ENCODE results near the gene UBL3. TPM values are rescaled to one million over a fixed set of nuclear protein-coding genes. Genes with fewer than 3 reads are reported as not detected.

Gene UBL3
- total RNA-seq, 1 experiment from 2014 or later, result 19.0 TPM

DNA sequence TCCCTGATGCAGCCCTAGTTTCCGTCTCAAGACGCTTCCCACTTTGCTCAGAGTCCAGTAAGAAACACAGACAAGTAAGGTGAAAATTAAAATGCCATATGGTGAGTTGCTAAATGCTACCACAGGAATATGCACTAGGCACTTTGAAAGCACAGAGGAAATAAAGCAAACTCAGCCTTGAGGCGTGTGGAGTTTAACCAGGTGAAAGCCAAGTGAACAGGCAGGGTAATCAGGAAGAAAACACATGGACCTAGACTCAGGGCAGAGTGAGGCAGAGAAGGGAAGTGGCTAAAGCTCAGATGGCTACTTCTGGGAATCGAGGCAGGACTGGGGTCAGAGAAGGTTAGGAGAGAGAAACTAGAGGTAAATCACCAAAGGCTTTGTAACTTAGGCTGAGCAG is 5.4 kb upstream of the UBL3 start:
- peaks cover 9% of the 10 kb centered on the region in 2 experiments for H3K4me1 Mint-ChIP-seq
- no peak for DNase-seq
- no peak overlapping the region for H3K56ac ChIP-seq (ENCODE audit: insufficient read length, low read depth, low read length)
- no peak overlapping the region for H3K18ac ChIP-seq (ENCODE audit: insufficient read length, low read depth, low read length)
- no peak overlapping the region for H2BK20ac ChIP-seq (ENCODE audit: low read depth, low read length, poor library complexity, severe bottlenecking)
- H3K23ac ChIP-seq (ENCODE audit: insufficient read length, low read depth, low read length), result no peak overlapping the region
- H3K27me3 ChIP-seq (ENCODE audit: insufficient read depth, low read length), result no peaks in the 10 kb centered on the region
- H3K9me3 ChIP-seq (ENCODE audit: control insufficient read depth, low read depth, low read length), result no peaks in the 10 kb centered on the region
- H4K5ac ChIP-seq (ENCODE audit: insufficient read length, low read depth, low read length), result no peak overlapping the region
- no peak overlapping the region for H4K8ac ChIP-seq (replicated peaks; ENCODE audit: insufficient read length, low read depth, low read length)
- no peak overlapping the region for H2BK120ac ChIP-seq (ENCODE audit: low read depth, low read length, poor library complexity, severe bottlenecking)
- H3K27ac ChIP-seq (ENCODE audit: insufficient read length, low read depth, low read length), result no peak overlapping the region
- no peak overlapping the region for H2BK15ac ChIP-seq (ENCODE audit: low read depth, low read length)
- no peak overlapping the region for H3K4ac ChIP-seq (ENCODE audit: low read depth, low read length)
- peak overlapping the region in 1 of 3 experiments; percentile 4; a peak in 1 of 7 replicates for H3K27ac Mint-ChIP-seq
- TF ChIP-seq, protein P1, sequence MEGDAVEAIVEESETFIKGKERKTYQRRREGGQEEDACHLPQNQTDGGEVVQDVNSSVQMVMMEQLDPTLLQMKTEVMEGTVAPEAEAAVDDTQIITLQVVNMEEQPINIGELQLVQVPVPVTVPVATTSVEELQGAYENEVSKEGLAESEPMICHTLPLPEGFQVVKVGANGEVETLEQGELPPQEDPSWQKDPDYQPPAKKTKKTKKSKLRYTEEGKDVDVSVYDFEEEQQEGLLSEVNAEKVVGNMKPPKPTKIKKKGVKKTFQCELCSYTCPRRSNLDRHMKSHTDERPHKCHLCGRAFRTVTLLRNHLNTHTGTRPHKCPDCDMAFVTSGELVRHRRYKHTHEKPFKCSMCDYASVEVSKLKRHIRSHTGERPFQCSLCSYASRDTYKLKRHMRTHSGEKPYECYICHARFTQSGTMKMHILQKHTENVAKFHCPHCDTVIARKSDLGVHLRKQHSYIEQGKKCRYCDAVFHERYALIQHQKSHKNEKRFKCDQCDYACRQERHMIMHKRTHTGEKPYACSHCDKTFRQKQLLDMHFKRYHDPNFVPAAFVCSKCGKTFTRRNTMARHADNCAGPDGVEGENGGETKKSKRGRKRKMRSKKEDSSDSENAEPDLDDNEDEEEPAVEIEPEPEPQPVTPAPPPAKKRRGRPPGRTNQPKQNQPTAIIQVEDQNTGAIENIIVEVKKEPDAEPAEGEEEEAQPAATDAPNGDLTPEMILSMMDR (conservative IDR thresholded peaks at IDR 0.05), result no peak
- H3K4me2 ChIP-seq (ENCODE audit: insufficient read depth, insufficient read length, low read length), result no peak overlapping the region
- H4K91ac ChIP-seq (ENCODE audit: insufficient read length, low read depth, low read length), result no peak overlapping the region
- H3K36me3 Mint-ChIP-seq (ENCODE audit: insufficient read depth in 1 of 3, low read depth in 3 of 3), result no peaks in the 10 kb centered on the region
- WGBS (ENCODE audit: extremely low coverage, insufficient read length, low lambda C conversion rate), result no CpG with 5 or more reads among the region's 4 CpGs
- H3K27me3 Mint-ChIP-seq (ENCODE audit: low read depth), result no peaks in the 10 kb centered on the region; the same call in 1 of the 2 replicates
- H3K4me3 Mint-ChIP-seq, result no peak overlapping the region
- H2BK12ac ChIP-seq (ENCODE audit: insufficient read length, low read depth, low read length), result no peak overlapping the region
- no peak overlapping the region for H2AK5ac ChIP-seq (ENCODE audit: insufficient read length, low read length)
- no peaks in the 10 kb centered on the region for H3K79me2 ChIP-seq (ENCODE audit: insufficient read depth, low read length)
- no peak overlapping the region for H3T11ph ChIP-seq (ENCODE audit: low read length)
- H3K9me3 Mint-ChIP-seq, result no peaks in the 10 kb centered on the region
- no peak overlapping the region for H2AFZ ChIP-seq (ENCODE audit: low read length)
- no peaks in the 10 kb centered on the region for H4K20me1 ChIP-seq (ENCODE audit: control insufficient read depth, insufficient read depth, insufficient read length)
- no peaks in the 10 kb centered on the region for H3K4me1 ChIP-seq (ENCODE audit: insufficient read depth, low read length)
- no peaks in the 10 kb centered on the region for H3K23me2 ChIP-seq (ENCODE audit: insufficient read length, low read depth, low read length, poor library complexity, severe bottlenecking)
- no peaks in the 10 kb centered on the region for H3K79me1 ChIP-seq (ENCODE audit: insufficient read depth, low read depth, low read length, poor library complexity, severe bottlenecking)
- H3K9ac ChIP-seq (ENCODE audit: extremely low read depth, insufficient read length, low read length), result no peak overlapping the region
- no peak overlapping the region for H2BK5ac ChIP-seq (ENCODE audit: insufficient read length, low read length)
- H3K14ac ChIP-seq (ENCODE audit: insufficient read depth, low read length), result no peak overlapping the region
